Ishikawa (cell line): ENCODE results near the gene PRR33.

Experiments used
- CEBPB ChIP-seq: IDR thresholded peaks from 2 replicates; pipeline ENCODE4 v1.6.1; 2012
- CREB1 ChIP-seq: IDR thresholded peaks from 2 replicates; pipeline ENCODE4 v1.6.1; 2012; ENCODE audit warnings: low read depth
- EGR1 ChIP-seq: IDR thresholded peaks from 2 replicates; pipeline ENCODE4 v1.6.1; 2012
- EP300 ChIP-seq: IDR thresholded peaks from 2 replicates; pipeline ENCODE4 v1.6.1; 2012; ENCODE audit warnings: borderline replicate concordance
- FOXM1 ChIP-seq: IDR thresholded peaks from 2 replicates; pipeline ENCODE4 v1.6.1; 2012; ENCODE audit warnings: low read depth, borderline replicate concordance
- NFIC ChIP-seq: IDR thresholded peaks from 2 replicates; pipeline ENCODE4 v1.6.1; 2012
- RAD21 ChIP-seq: IDR thresholded peaks from 2 replicates; pipeline ENCODE4 v1.6.1; 2012; ENCODE audit warnings: low read depth
- TAF1 ChIP-seq: IDR thresholded peaks from 2 replicates; pipeline ENCODE4 v1.6.1; 2012; ENCODE audit warnings: low read depth, mild to moderate bottlenecking
- TCF12 ChIP-seq: IDR thresholded peaks from 2 replicates; pipeline ENCODE4 v1.6.1; 2012; ENCODE audit warnings: low read depth
- TEAD4 ChIP-seq: IDR thresholded peaks from 2 replicates; pipeline ENCODE4 v1.6.1; 2012
- YY1 ChIP-seq: IDR thresholded peaks from 2 replicates; pipeline ENCODE4 v1.6.1; 2012; ENCODE audit warnings: low read depth
- ZBTB7A ChIP-seq: IDR thresholded peaks from 2 replicates; pipeline ENCODE4 v1.6.1; 2012; ENCODE audit warnings: low read depth
- TF ChIP-seq, protein P1 (sequence below): IDR thresholded peaks from 2 replicates; pipeline ENCODE4 v1.6.1; 2012
- TF ChIP-seq, protein P2 (sequence below): IDR thresholded peaks from 2 replicates; pipeline ENCODE4 v1.6.1; 2012
- TF ChIP-seq, protein P3 (sequence below): IDR thresholded peaks from 2 replicates; pipeline ENCODE4 v1.6.1; 2012; ENCODE audit warnings: low read depth, mild to moderate bottlenecking

The PRR33 gene

DNA sequence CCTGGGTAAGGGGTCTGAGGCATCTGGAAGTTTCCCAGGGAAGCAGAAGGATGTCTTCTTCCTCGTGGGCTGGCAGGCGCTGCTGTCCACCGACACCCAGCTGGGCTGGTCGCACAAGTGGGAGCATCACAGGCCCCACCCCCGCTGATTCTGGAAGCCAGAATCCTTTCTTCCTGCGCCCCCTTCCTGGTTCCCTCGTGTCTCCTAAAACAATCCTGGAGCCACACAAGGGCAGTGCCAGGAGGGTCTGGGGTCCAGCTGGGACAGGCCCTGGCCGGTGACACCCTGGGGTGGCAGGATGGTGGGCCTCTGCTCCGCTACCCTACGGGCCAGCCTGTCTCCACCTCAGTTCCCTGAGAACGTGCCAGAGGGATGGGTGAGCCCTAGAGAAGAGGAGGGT is 34.6 kb downstream of the PRR33 start:
- TF ChIP-seq EGR1 (no peak), NFIC (no peak), YY1 (no peak), CEBPB (no peak), ZBTB7A (no peak), EP300 (no peak), TEAD4 (no peak), TAF1 (no peak), FOXM1 (no peak), RAD21 (no peak), CREB1 (no peak), TCF12 (no peak)
- TF ChIP-seq, protein P1, sequence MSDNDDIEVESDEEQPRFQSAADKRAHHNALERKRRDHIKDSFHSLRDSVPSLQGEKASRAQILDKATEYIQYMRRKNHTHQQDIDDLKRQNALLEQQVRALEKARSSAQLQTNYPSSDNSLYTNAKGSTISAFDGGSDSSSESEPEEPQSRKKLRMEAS: no peak
- TF ChIP-seq, protein P2, sequence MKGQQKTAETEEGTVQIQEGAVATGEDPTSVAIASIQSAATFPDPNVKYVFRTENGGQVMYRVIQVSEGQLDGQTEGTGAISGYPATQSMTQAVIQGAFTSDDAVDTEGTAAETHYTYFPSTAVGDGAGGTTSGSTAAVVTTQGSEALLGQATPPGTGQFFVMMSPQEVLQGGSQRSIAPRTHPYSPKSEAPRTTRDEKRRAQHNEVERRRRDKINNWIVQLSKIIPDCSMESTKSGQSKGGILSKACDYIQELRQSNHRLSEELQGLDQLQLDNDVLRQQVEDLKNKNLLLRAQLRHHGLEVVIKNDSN: no peak
- TF ChIP-seq, protein P3, sequence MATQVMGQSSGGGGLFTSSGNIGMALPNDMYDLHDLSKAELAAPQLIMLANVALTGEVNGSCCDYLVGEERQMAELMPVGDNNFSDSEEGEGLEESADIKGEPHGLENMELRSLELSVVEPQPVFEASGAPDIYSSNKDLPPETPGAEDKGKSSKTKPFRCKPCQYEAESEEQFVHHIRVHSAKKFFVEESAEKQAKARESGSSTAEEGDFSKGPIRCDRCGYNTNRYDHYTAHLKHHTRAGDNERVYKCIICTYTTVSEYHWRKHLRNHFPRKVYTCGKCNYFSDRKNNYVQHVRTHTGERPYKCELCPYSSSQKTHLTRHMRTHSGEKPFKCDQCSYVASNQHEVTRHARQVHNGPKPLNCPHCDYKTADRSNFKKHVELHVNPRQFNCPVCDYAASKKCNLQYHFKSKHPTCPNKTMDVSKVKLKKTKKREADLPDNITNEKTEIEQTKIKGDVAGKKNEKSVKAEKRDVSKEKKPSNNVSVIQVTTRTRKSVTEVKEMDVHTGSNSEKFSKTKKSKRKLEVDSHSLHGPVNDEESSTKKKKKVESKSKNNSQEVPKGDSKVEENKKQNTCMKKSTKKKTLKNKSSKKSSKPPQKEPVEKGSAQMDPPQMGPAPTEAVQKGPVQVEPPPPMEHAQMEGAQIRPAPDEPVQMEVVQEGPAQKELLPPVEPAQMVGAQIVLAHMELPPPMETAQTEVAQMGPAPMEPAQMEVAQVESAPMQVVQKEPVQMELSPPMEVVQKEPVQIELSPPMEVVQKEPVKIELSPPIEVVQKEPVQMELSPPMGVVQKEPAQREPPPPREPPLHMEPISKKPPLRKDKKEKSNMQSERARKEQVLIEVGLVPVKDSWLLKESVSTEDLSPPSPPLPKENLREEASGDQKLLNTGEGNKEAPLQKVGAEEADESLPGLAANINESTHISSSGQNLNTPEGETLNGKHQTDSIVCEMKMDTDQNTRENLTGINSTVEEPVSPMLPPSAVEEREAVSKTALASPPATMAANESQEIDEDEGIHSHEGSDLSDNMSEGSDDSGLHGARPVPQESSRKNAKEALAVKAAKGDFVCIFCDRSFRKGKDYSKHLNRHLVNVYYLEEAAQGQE: no peak

DNA sequence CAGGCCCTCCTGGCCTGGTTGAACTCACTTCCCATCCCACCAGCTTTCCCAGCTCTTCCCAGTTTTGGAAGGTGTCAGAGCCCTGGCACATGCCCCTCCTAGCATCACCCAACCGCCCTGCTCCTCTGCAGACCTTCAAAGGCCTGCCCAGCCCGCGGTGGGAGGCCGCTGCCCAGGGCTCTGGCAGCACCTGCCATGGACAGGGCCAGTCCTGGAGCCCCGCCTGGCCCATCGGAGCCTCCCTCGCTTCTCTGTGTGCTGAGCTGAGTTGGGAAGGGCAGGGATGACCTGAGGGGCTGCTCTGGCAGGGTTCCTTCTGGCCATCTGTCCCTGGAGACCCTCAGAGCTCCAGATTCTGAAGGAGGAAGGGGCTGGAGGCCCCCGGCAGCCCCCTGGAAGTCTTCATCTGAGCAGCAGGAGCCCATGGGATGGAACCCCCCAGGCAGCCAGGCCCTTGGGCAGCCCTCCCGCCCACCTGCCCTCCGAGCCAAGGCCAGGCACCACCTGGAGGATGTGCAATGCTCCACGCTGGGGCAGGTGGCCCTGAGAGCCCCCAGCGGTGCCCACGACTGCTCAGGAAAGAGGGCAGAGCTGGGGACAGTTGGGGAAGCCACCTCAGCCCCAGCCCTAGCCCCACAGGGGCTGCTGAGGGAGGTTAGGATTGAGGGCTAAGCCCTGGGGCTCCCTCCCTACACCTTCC is 35.2 kb downstream of the PRR33 start:
- TF ChIP-seq, protein P1: no peak
- no peak for TF ChIP-seq EP300
- no peak for TF ChIP-seq EGR1
- TF ChIP-seq RAD21: no peak
- no peak for TF ChIP-seq TAF1
- TF ChIP-seq TEAD4: no peak
- TF ChIP-seq NFIC: no peak
- no peak for TF ChIP-seq CREB1
- TF ChIP-seq, protein P3: no peak
- no peak for TF ChIP-seq CEBPB
- TF ChIP-seq YY1: no peak
- no peak for TF ChIP-seq ZBTB7A
- TF ChIP-seq FOXM1: no peak
- TF ChIP-seq TCF12: no peak
- TF ChIP-seq, protein P2: no peak

DNA sequence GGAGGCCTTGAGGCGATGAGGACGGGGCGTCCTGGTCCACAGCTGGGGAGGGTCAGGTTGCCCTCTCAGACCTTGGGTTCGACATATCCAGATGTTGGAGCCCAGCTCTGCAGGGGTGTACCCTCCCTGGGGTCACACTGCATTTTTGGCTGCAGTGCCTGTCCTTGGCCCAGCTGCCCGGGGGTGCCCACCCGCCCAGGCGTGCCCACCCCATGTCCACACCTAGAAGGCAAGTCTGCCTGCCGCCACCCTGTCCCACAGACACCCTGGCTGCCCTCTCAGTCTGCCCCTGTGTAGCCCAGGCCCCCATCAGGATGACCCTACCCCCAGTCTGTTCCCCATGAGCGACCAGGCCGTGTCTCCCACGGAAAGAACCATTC is 35.8 kb downstream of the PRR33 start:
- TF ChIP-seq NFIC: no peak
- TF ChIP-seq, protein P2: no peak
- TF ChIP-seq, protein P1: no peak
- no peak for TF ChIP-seq TCF12
- no peak for TF ChIP-seq CREB1
- no peak for TF ChIP-seq CEBPB
- no peak for TF ChIP-seq RAD21
- TF ChIP-seq, protein P3: no peak
- no peak for TF ChIP-seq TAF1
- no peak for TF ChIP-seq EP300
- no peak for TF ChIP-seq TEAD4
- no peak for TF ChIP-seq ZBTB7A
- TF ChIP-seq YY1: no peak
- TF ChIP-seq FOXM1: no peak
- TF ChIP-seq EGR1: no peak
